GM12875 (cell line): ENCODE measurements around the gene CYP1A2.

Experiments
- H3K4me3 ChIP-seq: one replicate; pipeline ENCODE4 v1.5.1; 2011; ENCODE audit warnings: low read depth, low read length, control low read depth
- CTCF ChIP-seq: IDR thresholded peaks from 2 replicates; pipeline ENCODE4 v1.5.1; 2011; ENCODE audit warnings: low read depth, mild to moderate bottlenecking, control low read depth, inconsistent platforms, low read length, moderate library complexity, borderline replicate concordance; ENCODE audit not compliant: insufficient read depth

Gene CYP1A2

GRCh38 chr15:74783808-74784175, 35.1 kb downstream of the CYP1A2 start:
- TF ChIP-seq CTCF = no peak
- H3K4me3 ChIP-seq = peak overlapping the region; percentile 98

- TF ChIP-seq CTCF = peak; percentile 11; the same call in 1 of the 2 replicates
- peak overlapping the region; percentile 98 for H3K4me3 ChIP-seq
Observed at GRCh38 chr15:74784426-74785193, 36.0 kb downstream of the CYP1A2 start.

GRCh38 chr15:74785194-74786032, 36.8 kb downstream of the CYP1A2 start:
- H3K4me3 ChIP-seq = peak overlapping the region; percentile 98
- no peak for TF ChIP-seq CTCF

GRCh38 chr15:74786081-74786480, 37.4 kb downstream of the CYP1A2 start:
- H3K4me3 ChIP-seq = peak overlapping the region; percentile 98

GRCh38 chr15:74786551-74787165, 38.0 kb downstream of the CYP1A2 start:
- peak overlapping the region; percentile 98 for H3K4me3 ChIP-seq
- no peak for TF ChIP-seq CTCF

- H3K4me3 ChIP-seq = peak overlapping the region; percentile 98
Observed at GRCh38 chr15:74787251-74788041, 38.8 kb downstream of the CYP1A2 start.

More at GRCh38 chr15:74787251-74788041, 38.8 kb downstream of the CYP1A2 start:
- TF ChIP-seq CTCF = peak; percentile 89
